Astrocyte (in vitro differentiated cells and primary cell): ENCODE results near the gene ADH5. TPM values are rescaled to one million over a fixed set of nuclear protein-coding genes. Genes with fewer than 3 reads are reported as not detected.
"Not testable (repeated sequence)": the region's sequence is repeated elsewhere in the genome, so short reads cannot be mapped to it uniquely, and the experiment has no call there.

Source experiments
- DNase-seq: peaks from one replicate; pipeline ENCODE4 v3.0.0-alpha.2; 2010; ENCODE audit warnings: low read depth
- FAIRE-seq: peaks from 2 replicates; lab custom pipeline; 2011; peaks lifted over from hg19 to GRCh38; lab: Jason Lieb, UNC
- H2AFZ ChIP-seq: 2 replicates; pipeline ENCODE4 v1.6.0; 2012; ENCODE audit warnings: low read depth, low read length, inconsistent platforms
- H3K27ac ChIP-seq: 2 replicates; pipeline ENCODE4 v1.5.1; 2011; ENCODE audit warnings: low read depth, low read length, inconsistent platforms
- H3K27me3 ChIP-seq: 2 replicates; pipeline ENCODE4 v1.6.0; 2011; ENCODE audit warnings: low read length, inconsistent platforms; ENCODE audit not compliant: insufficient read depth
- H3K36me3 ChIP-seq: 2 replicates; pipeline ENCODE4 v1.5.1; 2011; ENCODE audit warnings: low read length, inconsistent platforms; ENCODE audit not compliant: insufficient read depth
- H3K4me1 ChIP-seq: 2 replicates; pipeline ENCODE4 v1.5.1; 2011; ENCODE audit warnings: low read length, inconsistent platforms; ENCODE audit not compliant: insufficient read depth
- H3K4me2 ChIP-seq: 2 replicates; pipeline ENCODE4 v1.6.0; 2012; ENCODE audit warnings: low read length, inconsistent platforms
- H3K4me3 ChIP-seq: 2 replicates; pipeline ENCODE4 v1.5.1; 2011; ENCODE audit warnings: low read depth, mild to moderate bottlenecking, low read length, inconsistent platforms; ENCODE audit not compliant: insufficient read depth
- H3K79me2 ChIP-seq: 2 replicates; pipeline ENCODE4 v1.6.0; 2012; ENCODE audit warnings: mild to moderate bottlenecking, low read length, inconsistent platforms; ENCODE audit not compliant: insufficient read depth
- H3K9ac ChIP-seq: 2 replicates; pipeline ENCODE4 v1.6.0; 2012; ENCODE audit warnings: mild to moderate bottlenecking, low read length, inconsistent platforms
- H3K9me3 ChIP-seq: 2 replicates; pipeline ENCODE4 v1.5.1; 2012; ENCODE audit warnings: low read depth, mild to moderate bottlenecking, low read length, inconsistent platforms; ENCODE audit not compliant: insufficient read depth
- H4K20me1 ChIP-seq: 2 replicates; pipeline ENCODE4 v1.6.0; 2012; ENCODE audit warnings: low read length, inconsistent platforms; ENCODE audit not compliant: insufficient read depth
- H3K27ac Mint-ChIP-seq: one replicate; pipeline ENCODE4 v1.8.0; 2021; ENCODE audit warnings: mild to moderate bottlenecking, mixed read lengths; ENCODE audit not compliant: unreplicated experiment
- H3K27me3 Mint-ChIP-seq: one replicate; pipeline ENCODE4 v1.8.0; 2021; ENCODE audit warnings: low read depth, mixed read lengths; ENCODE audit not compliant: unreplicated experiment
- H3K36me3 Mint-ChIP-seq: one replicate; pipeline ENCODE4 v1.8.0; 2021; ENCODE audit warnings: low read depth, mixed read lengths; ENCODE audit not compliant: unreplicated experiment
- H3K4me1 Mint-ChIP-seq: one replicate; pipeline ENCODE4 v1.8.0; 2021; ENCODE audit warnings: low read depth, mixed read lengths; ENCODE audit not compliant: unreplicated experiment
- H3K4me3 Mint-ChIP-seq: one replicate; pipeline ENCODE4 v1.8.0; 2021; ENCODE audit warnings: mild to moderate bottlenecking, moderate library complexity, mixed read lengths; ENCODE audit not compliant: unreplicated experiment
- H3K9me3 Mint-ChIP-seq: one replicate; pipeline ENCODE4 v1.8.0; 2021; ENCODE audit warnings: mild to moderate bottlenecking, mixed read lengths; ENCODE audit not compliant: unreplicated experiment
- CTCF ChIP-seq: IDR thresholded peaks from 2 replicates; pipeline ENCODE4 v1.5.1; 2011; ENCODE audit warnings: low read depth, mild to moderate bottlenecking, inconsistent platforms, low read length, moderate library complexity; ENCODE audit not compliant: insufficient read depth
- EZH2 ChIP-seq: IDR thresholded peaks from 2 replicates; pipeline ENCODE4 v1.6.1; 2012; ENCODE audit warnings: mild to moderate bottlenecking, low read length, inconsistent platforms; ENCODE audit not compliant: insufficient read depth
- total RNA-seq: library from RNA; stranded (reverse); gene quantifications from 2 replicates; pipeline ENCODE4 v1.2.1, GENCODE V29; 2021

ADH5 gene
- total RNA-seq, 1 donor from 2014 or later: 210 TPM

DNA sequence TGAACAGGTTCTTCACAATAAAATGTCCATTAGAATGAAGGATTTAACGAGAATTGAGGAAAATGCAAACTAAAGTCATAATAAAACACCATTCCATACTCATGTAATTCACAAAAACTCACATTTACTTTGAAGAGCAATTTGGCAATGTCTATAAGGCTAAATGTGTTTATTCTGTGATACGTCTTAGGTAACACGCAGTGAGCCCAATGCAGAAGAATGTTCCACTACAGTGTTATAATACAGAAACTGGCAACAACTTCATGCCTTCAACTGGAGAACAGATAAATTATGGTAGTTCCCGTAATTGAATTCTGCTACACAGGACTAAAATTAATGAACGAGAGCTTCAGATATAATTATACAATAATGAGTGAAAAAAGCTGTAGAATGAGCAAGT lies 17.4 kb downstream of the ADH5 start:
- H3K27me3 Mint-ChIP-seq: no peaks in the 10 kb centered on the region
- no peaks in the 10 kb centered on the region for H3K79me2 ChIP-seq
- H3K36me3 ChIP-seq: peaks cover 44% of the 10 kb centered on the region
- H3K27ac Mint-ChIP-seq: no peak overlapping the region
- no peaks in the 10 kb centered on the region for H3K9me3 ChIP-seq
- no peak overlapping the region for H3K4me2 ChIP-seq
- H3K36me3 Mint-ChIP-seq: peaks cover 14% of the 10 kb centered on the region
- no peaks in the 10 kb centered on the region for H3K4me1 ChIP-seq
- H3K9me3 Mint-ChIP-seq: no peaks in the 10 kb centered on the region
- DNase-seq (no peak), FAIRE-seq (peak; percentile 52)
- H3K9ac ChIP-seq: no peak overlapping the region
- no peak overlapping the region for H3K27ac ChIP-seq
- no peak overlapping the region for H3K4me3 ChIP-seq
- no peak overlapping the region for H3K4me3 Mint-ChIP-seq
- H3K4me1 Mint-ChIP-seq: peaks cover 3% of the 10 kb centered on the region
- H2AFZ ChIP-seq: no peak overlapping the region
- peaks cover 4% of the 10 kb centered on the region for H4K20me1 ChIP-seq
- TF ChIP-seq EZH2 (no peak), CTCF (no peak)
- no peaks in the 10 kb centered on the region for H3K27me3 ChIP-seq

DNA sequence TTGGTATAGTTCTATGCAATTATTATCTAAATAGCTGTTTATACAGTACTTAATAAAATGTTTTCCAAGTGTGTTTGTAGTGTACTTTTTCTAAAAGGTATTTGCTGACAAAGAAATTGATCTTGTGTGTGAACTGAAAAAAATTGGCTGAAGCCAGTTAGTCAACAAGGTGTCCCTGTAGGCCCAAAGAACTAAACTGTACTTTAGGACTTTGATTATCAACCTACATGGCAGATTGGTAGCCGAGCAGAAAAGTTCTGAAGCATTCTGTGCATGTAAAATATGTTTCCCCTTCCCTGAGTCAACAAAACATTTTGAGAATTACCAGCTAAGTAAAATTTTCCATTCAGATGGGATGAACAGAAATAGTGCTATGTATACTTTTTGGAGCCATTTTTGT lies 21.0 kb downstream of the ADH5 start:
- Histone ChIP-seq H3K27me3 (no peaks in the 10 kb centered on the region), H3K27ac (no peak overlapping the region), H3K9me3 (no peaks in the 10 kb centered on the region), H2AFZ (no peak overlapping the region), H3K9ac (no peak overlapping the region), H3K4me2 (no peak overlapping the region), H3K4me3 (no peak overlapping the region), H4K20me1 (no peaks in the 10 kb centered on the region), H3K4me1 (no peaks in the 10 kb centered on the region), H3K79me2 (no peaks in the 10 kb centered on the region), H3K36me3 (peaks cover 16% of the 10 kb centered on the region)
- peaks cover 10% of the 10 kb centered on the region for H3K36me3 Mint-ChIP-seq
- no peaks in the 10 kb centered on the region for H3K9me3 Mint-ChIP-seq
- FAIRE-seq (no peak), DNase-seq (no peak)
- H3K4me1 Mint-ChIP-seq: peaks cover 5% of the 10 kb centered on the region
- H3K4me3 Mint-ChIP-seq: no peak overlapping the region
- TF ChIP-seq EZH2 (no peak), CTCF (no peak)
- H3K27me3 Mint-ChIP-seq: no peaks in the 10 kb centered on the region
- H3K27ac Mint-ChIP-seq: no peak overlapping the region

DNA sequence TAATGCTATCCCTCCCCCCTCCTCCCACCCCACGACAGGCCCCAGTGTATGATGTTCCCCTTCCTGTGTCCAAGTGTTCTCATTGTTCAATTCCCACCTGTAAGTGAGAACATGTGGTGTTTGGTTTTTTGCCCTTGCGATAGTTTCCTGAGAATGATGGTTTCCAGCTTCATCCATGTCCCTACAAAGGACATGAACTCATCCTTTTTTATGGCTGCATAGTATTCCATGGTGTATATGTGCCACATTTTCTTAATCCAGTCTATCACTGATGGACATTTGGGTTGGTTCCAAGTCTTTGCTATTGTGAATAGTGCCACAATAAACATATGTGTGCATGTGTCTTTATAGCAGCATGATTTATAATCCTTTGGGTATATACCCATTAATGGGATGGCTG lies 23.1 kb downstream of the ADH5 start:
- H3K9ac ChIP-seq, H3K36me3 Mint-ChIP-seq, H3K9me3 Mint-ChIP-seq, H3K27me3 Mint-ChIP-seq, FAIRE-seq, H3K9me3 ChIP-seq, H3K4me2 ChIP-seq, H3K4me3 Mint-ChIP-seq, H4K20me1 ChIP-seq, H3K36me3 ChIP-seq, H2AFZ ChIP-seq, H3K27ac ChIP-seq, H3K27me3 ChIP-seq, H3K4me3 ChIP-seq, H3K27ac Mint-ChIP-seq, H3K79me2 ChIP-seq, H3K4me1 ChIP-seq, DNase-seq: not testable (repeated sequence)
- H3K4me1 Mint-ChIP-seq: peaks cover 15% of the 10 kb centered on the region
